ENCODE data around the gene HORMAD2.

The HORMAD2 gene

GRCh38 chr22:30224161-30224857 lies 144.0 kb downstream of the HORMAD2 start:
- in situ Hi-C loops (cut with HindIII; ENCODE audit: low sequenced_read_pairs), result no loop called here

- in situ Hi-C loops (cut with HindIII; ENCODE audit: low sequenced_read_pairs), result no loop called here
Measured at GRCh38 chr22:30225220-30225927, 145.1 kb downstream of the HORMAD2 start.

- in situ Hi-C loops (cut with HindIII; ENCODE audit: low sequenced_read_pairs), result no loop called here
Measured at GRCh38 chr22:30226192-30226832, 146.0 kb downstream of the HORMAD2 start.

All from DLD1 (cell line).